T-helper 1 cell (primary cell): ENCODE data around the gene MRS2.

Source experiments
- DNase-seq, 5 donors: peaks; one replicate each; pipeline ENCODE4 v3.0.0-alpha.2; 2012 to 2020

Gene MRS2

GRCh38 chr6:24432611-24433010 is 29.9 kb downstream of the MRS2 start:
- no peak for DNase-seq

- DNase-seq, result no peak
Measured at GRCh38 chr6:24436979-24437378, 34.2 kb downstream of the MRS2 start.

GRCh38 chr6:24439858-24440539 is 37.3 kb downstream of the MRS2 start:
- DNase-seq, result no peak

- DNase-seq, result no peak
Measured at GRCh38 chr6:24440897-24441598, 38.3 kb downstream of the MRS2 start.

GRCh38 chr6:24441599-24441904 is 38.8 kb downstream of the MRS2 start:
- DNase-seq, result no peak

GRCh38 chr6:24444588-24444987 is 41.9 kb downstream of the MRS2 start:
- no peak for DNase-seq

- no peak for DNase-seq
Measured at GRCh38 chr6:24445704-24446103, 43.0 kb downstream of the MRS2 start.

GRCh38 chr6:24446670-24447069 is 43.9 kb downstream of the MRS2 start:
- no peak for DNase-seq

GRCh38 chr6:24448396-24448795 is 45.7 kb downstream of the MRS2 start:
- no peak for DNase-seq

GRCh38 chr6:24448828-24449525 is 46.2 kb downstream of the MRS2 start:
- no peak for DNase-seq

GRCh38 chr6:24451581-24452388 is 49.0 kb downstream of the MRS2 start:
- DNase-seq, result no peak

GRCh38 chr6:24453921-24454320 is 51.2 kb downstream of the MRS2 start:
- DNase-seq, result no peak

GRCh38 chr6:24454452-24454851 is 51.7 kb downstream of the MRS2 start:
- DNase-seq, result no peak

- DNase-seq, result no peak
Measured at GRCh38 chr6:24455061-24455460, 52.3 kb downstream of the MRS2 start.

- no peak for DNase-seq
Measured at GRCh38 chr6:24458134-24458533, 55.4 kb downstream of the MRS2 start.

- DNase-seq, result no peak
Measured at GRCh38 chr6:24458941-24459340, 56.2 kb downstream of the MRS2 start.

GRCh38 chr6:24460966-24461365 is 58.2 kb downstream of the MRS2 start:
- DNase-seq, result no peak

- DNase-seq, result no peak
Measured at GRCh38 chr6:24464253-24465038, 61.7 kb downstream of the MRS2 start.

GRCh38 chr6:24469811-24470210 is 67.1 kb downstream of the MRS2 start:
- DNase-seq, result no peak

GRCh38 chr6:24472181-24472580 is 69.4 kb downstream of the MRS2 start:
- no peak for DNase-seq
